Measurements from ENCODE around the gene MPZL3. TPM values are rescaled to one million over a fixed set of nuclear protein-coding genes. Genes with fewer than 3 reads are reported as not detected.
A peak's percentile ranks its signal among the peaks of the same experiment; 100 is the strongest.

The MPZL3 gene
- total RNA-seq, 1 experiment from 2014 or later: 8.7 TPM

DNA sequence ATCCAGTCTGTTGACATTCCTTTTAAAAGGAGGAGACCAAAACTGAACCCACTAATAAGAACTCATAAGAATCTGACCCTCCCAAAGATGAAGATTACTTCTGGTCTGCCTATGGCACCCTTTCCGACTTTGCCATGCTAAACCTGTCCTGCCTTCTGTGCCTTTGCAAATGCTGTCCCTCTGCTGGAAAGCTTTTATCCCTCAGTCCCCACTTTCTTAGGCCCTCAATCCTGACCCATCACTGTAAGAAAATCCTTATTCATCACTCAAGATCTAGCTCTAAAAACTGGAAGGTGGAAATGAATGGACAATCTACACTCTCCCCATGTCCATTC lies 10.4 kb downstream of the MPZL3 start:
- Histone ChIP-seq H3K9ac (ENCODE audit: low read length) (peak overlapping the region; percentile 41), H3K79me2 (ENCODE audit: insufficient read depth, low read length) (no peaks in the 10 kb centered on the region), H4K20me1 (ENCODE audit: insufficient read depth) (no peaks in the 10 kb centered on the region), H2AFZ (ENCODE audit: low read depth, low read length, poor library complexity, severe bottlenecking) (no peak overlapping the region), H3K36me3 (ENCODE audit: control insufficient read depth in 1 of 2, insufficient read depth in 2 of 2, low read length in 2 of 2) (no peaks in the 10 kb centered on the region), H3K9me3 (ENCODE audit: control insufficient read depth in 1 of 2, insufficient read depth in 1 of 2, low read depth in 1 of 2, low read length in 2 of 2) (no peaks in the 10 kb centered on the region), H3K4me3 (replicated peaks in 1 of 2; ENCODE audit: low read depth in 1 of 2, low read length in 2 of 2) (peak overlapping the region; percentile 19 to 48; a peak in 3 of 4 replicates), H3K27me3 (ENCODE audit: insufficient read depth, low read length) (no peaks in the 10 kb centered on the region), H3K9me2 (ENCODE audit: insufficient read depth) (no peaks in the 10 kb centered on the region), H3K27ac (ENCODE audit: low read depth, low read length) (peak overlapping the region; percentile 52), H3K4me2 (ENCODE audit: low read length) (peak overlapping the region; percentile 82), H3K4me1 (ENCODE audit: control insufficient read depth in 1 of 2, insufficient read depth in 2 of 2, low read length in 2 of 2) (peaks cover 28 to 34% of the 10 kb centered on the region in 2 experiments)
- intact Hi-C loops (cut with micrococcal nuclease): no loop called here
- TF ChIP-seq POLR2AphosphoS5 (IDR thresholded peaks at IDR 0.05; ENCODE audit: low read depth, low read length) (no peak), ZBTB33 (IDR thresholded peaks at IDR 0.05; ENCODE audit: extremely low read depth, insufficient replicate concordance, low read length) (no peak), CBX3 (IDR thresholded peaks at IDR 0.05; ENCODE audit: low read depth) (no peak), ATF3 (IDR thresholded peaks at IDR 0.05) (no peak), FOSL1 (IDR thresholded peaks at IDR 0.05; ENCODE audit: low read depth) (no peak), POLR2A (IDR thresholded peaks at IDR 0.05; ENCODE audit: borderline replicate concordance, extremely low read depth, insufficient read depth, insufficient read length) (no peak), JUND (IDR thresholded peaks at IDR 0.05) (no peak), SIN3A (IDR thresholded peaks at IDR 0.05; ENCODE audit: low read depth) (no peak; the same call in 1 of the 2 replicates), TCF7L2 (IDR thresholded peaks at IDR 0.05; ENCODE audit: borderline replicate concordance, extremely low read depth, insufficient read depth, insufficient read length) (no peak), YY1 (IDR thresholded peaks at IDR 0.05; ENCODE audit: extremely low read depth, insufficient replicate concordance, low read depth, low read length) (no peak)
- ChIA-PET CTCF (interaction anchor here (1.2 to 1.9 kb wide), 3 partner anchors 10 to 54 kb away, joined by 3 to 9 read pairs (median 3); partner anchors contain the start of gene MPZL3), RAD21 (ENCODE audit: low non-redundant PET in 1 of 2, low total read pairs in 2 of 2, uncharacterized antibody in 2 of 2, unreplicated experiment in 2 of 2) (no interaction called here), POLR2A (interaction anchor here (1.3 to 1.5 kb wide), 3 partner anchors 9 to 61 kb away, joined by 3 to 6 read pairs (median 5); partner anchors contain the start of gene MPZL3)
- ATAC-seq: peak; percentile 70; the same call in 1 of the 2 replicates
- DNase-seq (ENCODE audit: low read depth, low spot score): no peak
- BruUV-seq (replicated peaks): no TSS peak
